ENCODE measurements around the gene TAL1.

TAL1 gene

GRCh38 chr1:47178020-47178419 lies 54.0 kb downstream of the TAL1 start:
- H3K27me3 ChIP-seq (ENCODE audit: insufficient read depth, low read depth, severe bottlenecking) = peaks cover 8% of the 10 kb centered on the region
- DNase-seq = no peak
- H3K4me3 ChIP-seq (ENCODE audit: low read depth, low read length) = no peak overlapping the region
- H3K27ac ChIP-seq = no peak overlapping the region
- H3K36me3 ChIP-seq = no peaks in the 10 kb centered on the region
- TF ChIP-seq CTCF (IDR thresholded peaks at IDR 0.05; ENCODE audit: low read depth, low read length) = no peak
- no peaks in the 10 kb centered on the region for H3K9me3 ChIP-seq (ENCODE audit: severe bottlenecking)

DNA sequence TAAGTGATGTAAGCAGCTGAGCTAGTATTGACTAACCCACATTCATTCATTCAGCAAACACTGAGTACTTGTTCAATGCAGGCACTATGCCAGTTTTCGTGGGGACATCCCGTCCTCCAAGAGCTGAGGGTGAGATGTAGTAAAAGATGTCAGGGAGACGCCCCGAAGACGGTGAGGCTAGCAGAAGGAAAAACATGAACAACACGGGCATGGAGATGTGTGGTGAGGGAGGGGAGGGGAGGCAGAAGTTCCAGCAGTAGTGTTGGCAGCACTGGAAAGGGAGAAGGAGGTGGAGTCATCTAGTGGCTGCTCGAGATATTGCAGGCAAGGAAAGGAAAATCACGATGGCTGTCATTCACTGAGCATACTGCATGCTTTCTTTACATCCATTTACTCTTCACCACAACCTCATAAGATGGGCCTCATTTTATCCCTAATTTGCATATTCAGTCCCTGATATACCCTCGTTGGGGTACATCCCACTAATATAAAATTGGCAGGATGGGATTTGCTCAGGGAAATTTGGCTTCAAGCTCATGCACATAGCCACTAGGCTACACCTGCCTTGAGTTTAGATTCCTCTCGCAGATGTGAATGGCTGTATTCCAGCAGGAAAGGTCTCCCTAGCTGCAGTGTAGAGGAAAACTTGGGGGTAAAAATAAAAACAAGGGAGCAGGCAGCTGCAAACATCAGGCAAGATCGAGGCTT lies 56.6 kb downstream of the TAL1 start:
- no peaks in the 10 kb centered on the region for H3K36me3 ChIP-seq
- peak; percentile 63 for DNase-seq
- TF ChIP-seq CTCF (IDR thresholded peaks at IDR 0.05; ENCODE audit: low read depth, low read length) = peak; percentile 99
- peaks cover 3% of the 10 kb centered on the region for H3K9me3 ChIP-seq (ENCODE audit: severe bottlenecking)
- no peak overlapping the region for H3K4me3 ChIP-seq (ENCODE audit: low read depth, low read length)
- H3K27ac ChIP-seq = no peak overlapping the region
- H3K27me3 ChIP-seq (ENCODE audit: insufficient read depth, low read depth, severe bottlenecking) = peaks cover 8% of the 10 kb centered on the region

- Histone ChIP-seq H3K27me3 (ENCODE audit: insufficient read depth, low read depth, severe bottlenecking) (peaks cover 8% of the 10 kb centered on the region), H3K9me3 (ENCODE audit: severe bottlenecking) (peaks cover 3% of the 10 kb centered on the region), H3K36me3 (no peaks in the 10 kb centered on the region), H3K27ac (no peak overlapping the region), H3K4me3 (ENCODE audit: low read depth, low read length) (no peak overlapping the region)
- no peak for DNase-seq
- no peak for TF ChIP-seq CTCF (IDR thresholded peaks at IDR 0.05; ENCODE audit: low read depth, low read length)
Observed at GRCh38 chr1:47174656-47175020, 57.4 kb downstream of the TAL1 start.

DNA sequence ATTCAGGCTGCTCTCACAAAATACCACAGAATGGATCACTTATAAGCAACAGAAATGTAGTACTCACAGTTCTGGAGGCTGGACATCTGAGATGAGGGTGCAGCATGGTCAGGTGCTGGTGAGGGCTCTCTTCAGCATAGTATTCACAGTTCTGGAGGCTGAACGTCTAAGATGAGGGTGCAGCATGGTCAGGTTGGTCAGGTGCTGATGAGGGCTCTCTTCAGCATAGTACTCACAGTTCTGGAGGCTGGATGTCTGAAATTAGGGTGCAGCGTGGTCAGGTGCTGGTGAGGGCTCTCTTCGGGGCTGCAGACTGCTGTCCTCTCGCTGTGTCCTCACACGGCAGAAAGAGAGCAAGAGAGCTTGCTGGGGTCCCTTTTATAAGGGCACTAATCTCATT lies 59.2 kb downstream of the TAL1 start:
- Histone ChIP-seq H3K9me3 (ENCODE audit: severe bottlenecking) (peaks cover 3% of the 10 kb centered on the region), H3K4me3 (ENCODE audit: low read depth, low read length) (no peak overlapping the region), H3K27ac (no peak overlapping the region), H3K36me3 (no peaks in the 10 kb centered on the region), H3K27me3 (ENCODE audit: insufficient read depth, low read depth, severe bottlenecking) (peaks cover 8% of the 10 kb centered on the region)
- no peak for TF ChIP-seq CTCF (IDR thresholded peaks at IDR 0.05; ENCODE audit: low read depth, low read length)
- no peak for DNase-seq

Data from WERI-Rb-1 (cell line).